Measurements from ENCODE around the gene PCBP2.

DNA sequence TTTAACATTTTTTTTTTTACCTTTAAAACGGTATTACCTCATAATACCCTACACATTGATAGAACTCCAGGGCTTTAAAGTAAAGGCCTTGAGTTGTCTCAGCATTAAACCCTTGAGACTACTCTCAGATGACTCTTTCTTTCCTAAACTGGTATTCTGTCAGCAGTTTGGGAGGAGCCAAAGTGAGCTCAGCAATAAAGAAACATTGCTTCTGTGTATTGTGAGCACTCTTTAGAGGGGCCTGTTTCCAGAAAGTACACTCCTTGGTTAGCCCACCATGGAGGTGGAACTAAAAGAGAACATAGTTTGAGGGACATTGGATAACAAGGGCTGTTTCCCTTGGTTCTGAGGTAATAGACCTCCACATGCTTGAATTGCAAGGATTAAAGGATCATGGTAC, 27.0 kb downstream of the PCBP2 start:
- TF ChIP-seq, protein P1, sequence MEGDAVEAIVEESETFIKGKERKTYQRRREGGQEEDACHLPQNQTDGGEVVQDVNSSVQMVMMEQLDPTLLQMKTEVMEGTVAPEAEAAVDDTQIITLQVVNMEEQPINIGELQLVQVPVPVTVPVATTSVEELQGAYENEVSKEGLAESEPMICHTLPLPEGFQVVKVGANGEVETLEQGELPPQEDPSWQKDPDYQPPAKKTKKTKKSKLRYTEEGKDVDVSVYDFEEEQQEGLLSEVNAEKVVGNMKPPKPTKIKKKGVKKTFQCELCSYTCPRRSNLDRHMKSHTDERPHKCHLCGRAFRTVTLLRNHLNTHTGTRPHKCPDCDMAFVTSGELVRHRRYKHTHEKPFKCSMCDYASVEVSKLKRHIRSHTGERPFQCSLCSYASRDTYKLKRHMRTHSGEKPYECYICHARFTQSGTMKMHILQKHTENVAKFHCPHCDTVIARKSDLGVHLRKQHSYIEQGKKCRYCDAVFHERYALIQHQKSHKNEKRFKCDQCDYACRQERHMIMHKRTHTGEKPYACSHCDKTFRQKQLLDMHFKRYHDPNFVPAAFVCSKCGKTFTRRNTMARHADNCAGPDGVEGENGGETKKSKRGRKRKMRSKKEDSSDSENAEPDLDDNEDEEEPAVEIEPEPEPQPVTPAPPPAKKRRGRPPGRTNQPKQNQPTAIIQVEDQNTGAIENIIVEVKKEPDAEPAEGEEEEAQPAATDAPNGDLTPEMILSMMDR (IDR thresholded peaks at IDR 0.05; ENCODE audit: extremely low read depth in 1 of 2, insufficient read depth in 1 of 2, low read depth in 1 of 2, low read length in 2 of 2) = no peak
- no peak for TF ChIP-seq POLR2A (IDR thresholded peaks at IDR 0.05; ENCODE audit: low read depth, low read length)

All from endothelial cell of umbilical vein (primary cell).